Measurements from ENCODE around the gene LTBP1. TPM values are rescaled to one million over a fixed set of nuclear protein-coding genes. Genes with fewer than 3 reads are reported as not detected.

Gene LTBP1
- total RNA-seq, 1 donor from 2014 or later, result 48.4 TPM

- Histone ChIP-seq H3K4me1 (peaks cover 10% of the 10 kb centered on the region), H3K36me3 (no peaks in the 10 kb centered on the region), H3K9me3 (no peaks in the 10 kb centered on the region), H3K27me3 (no peaks in the 10 kb centered on the region), H3K4me3 (no peak overlapping the region), H3K27ac (peak overlapping the region; percentile 55)
- intact Hi-C loops (cut with DNase I), result loop anchor here (10.0 kb wide), 2 partner anchors 96 to 144 kb away; no protein-coding TSS in a partner anchor
- no peak for DNase-seq (ENCODE audit: extremely low spot score in 2 of 2)
- TF ChIP-seq POLR2AphosphoS5 (IDR thresholded peaks at IDR 0.05; ENCODE audit: insufficient read depth in 1 of 2, low read depth in 1 of 2) (peak in 1 of 2 donors; percentile 71), CTCF (IDR thresholded peaks at IDR 0.05) (no peak)
These were observed 331.6 kb downstream of the LTBP1 start for GRCh38 chr2:33278245-33278943.

GRCh38 chr2:33284287-33284686, 337.5 kb downstream of the LTBP1 start:
- intact Hi-C loops (cut with DNase I), result no loop called here
- H3K27ac ChIP-seq, result no peak overlapping the region
- no peaks in the 10 kb centered on the region for H3K4me1 ChIP-seq
- no peaks in the 10 kb centered on the region for H3K36me3 ChIP-seq
- DNase-seq (ENCODE audit: extremely low spot score in 2 of 2), result no peak
- H3K9me3 ChIP-seq, result no peaks in the 10 kb centered on the region
- H3K27me3 ChIP-seq, result no peaks in the 10 kb centered on the region
- TF ChIP-seq POLR2A (IDR thresholded peaks at IDR 0.05), result no peak
- no peak for TF ChIP-seq POLR2AphosphoS5 (IDR thresholded peaks at IDR 0.05; ENCODE audit: insufficient read depth in 1 of 2, low read depth in 1 of 2)
- no peak for TF ChIP-seq CTCF (IDR thresholded peaks at IDR 0.05)
- H3K4me3 ChIP-seq, result no peak overlapping the region

GRCh38 chr2:33287507-33288005, 340.8 kb downstream of the LTBP1 start:
- Histone ChIP-seq H3K4me1 (peaks cover 18% of the 10 kb centered on the region), H3K36me3 (no peaks in the 10 kb centered on the region), H3K27me3 (no peaks in the 10 kb centered on the region), H3K4me3 (no peak overlapping the region), H3K27ac (no peak overlapping the region), H3K9me3 (no peaks in the 10 kb centered on the region)
- no peak for DNase-seq (ENCODE audit: extremely low spot score in 2 of 2)
- intact Hi-C loops (cut with DNase I), result no loop called here
- TF ChIP-seq CTCF (IDR thresholded peaks at IDR 0.05) (no peak), POLR2AphosphoS5 (IDR thresholded peaks at IDR 0.05; ENCODE audit: insufficient read depth in 1 of 2, low read depth in 1 of 2) (no peak), POLR2A (IDR thresholded peaks at IDR 0.05) (no peak)

- Histone ChIP-seq H3K4me1 (peaks cover 18% of the 10 kb centered on the region), H3K27ac (no peak overlapping the region), H3K36me3 (no peaks in the 10 kb centered on the region), H3K27me3 (no peaks in the 10 kb centered on the region), H3K9me3 (no peaks in the 10 kb centered on the region), H3K4me3 (no peak overlapping the region)
- TF ChIP-seq POLR2AphosphoS5 (IDR thresholded peaks at IDR 0.05; ENCODE audit: insufficient read depth in 1 of 2, low read depth in 1 of 2) (no peak), POLR2A (IDR thresholded peaks at IDR 0.05) (no peak)
- no peak for DNase-seq (ENCODE audit: extremely low spot score in 2 of 2)
- intact Hi-C loops (cut with DNase I), result no loop called here
These were observed 341.3 kb downstream of the LTBP1 start for GRCh38 chr2:33288011-33288410.

GRCh38 chr2:33289961-33290360, 343.2 kb downstream of the LTBP1 start:
- no peak overlapping the region for H3K4me3 ChIP-seq
- intact Hi-C loops (cut with DNase I), result no loop called here
- DNase-seq (ENCODE audit: extremely low spot score in 2 of 2), result no peak

More at GRCh38 chr2:33289961-33290360, 343.2 kb downstream of the LTBP1 start:
- no peak for TF ChIP-seq POLR2AphosphoS5 (IDR thresholded peaks at IDR 0.05; ENCODE audit: insufficient read depth in 1 of 2, low read depth in 1 of 2)
- TF ChIP-seq CTCF (IDR thresholded peaks at IDR 0.05), result no peak
- no peak for TF ChIP-seq POLR2A (IDR thresholded peaks at IDR 0.05)
- Histone ChIP-seq H3K27me3 (no peaks in the 10 kb centered on the region), H3K9me3 (no peaks in the 10 kb centered on the region), H3K36me3 (no peaks in the 10 kb centered on the region), H3K27ac (peak overlapping the region; percentile 2), H3K4me1 (peaks cover 18% of the 10 kb centered on the region)

Measured in vagina (tissue), 2 donors.